CD4-positive, alpha-beta T cell treated with Interleukin-12 subunit alpha and Interleukin-12 subunit beta, for 1 hour (primary cell): ENCODE results near the gene PIP4K2B.

ENCODE experiments used
- DNase-seq: peaks from one replicate; pipeline ENCODE4 v3.0.0-alpha.2; 2020

Gene PIP4K2B

GRCh38 chr17:38743556-38744171 is 55.7 kb downstream of the PIP4K2B start:
- DNase-seq, result no peak

- no peak for DNase-seq
Observed at GRCh38 chr17:38742411-38743308, 56.7 kb downstream of the PIP4K2B start.

GRCh38 chr17:38741921-38742410 is 57.4 kb downstream of the PIP4K2B start:
- DNase-seq, result no peak

- no peak for DNase-seq
Observed at GRCh38 chr17:38741461-38741860, 57.9 kb downstream of the PIP4K2B start.

GRCh38 chr17:38740806-38741205 is 58.5 kb downstream of the PIP4K2B start:
- DNase-seq, result no peak

GRCh38 chr17:38740044-38740443 is 59.3 kb downstream of the PIP4K2B start:
- no peak for DNase-seq

- DNase-seq, result no peak
Observed at GRCh38 chr17:38739305-38739704, 60.1 kb downstream of the PIP4K2B start.

GRCh38 chr17:38738686-38739085 is 60.7 kb downstream of the PIP4K2B start:
- no peak for DNase-seq

- DNase-seq, result no peak
Observed at GRCh38 chr17:38738007-38738662, 61.2 kb downstream of the PIP4K2B start.

- DNase-seq, result peak; percentile 74
Observed at GRCh38 chr17:38735161-38735997, 64.0 kb downstream of the PIP4K2B start.

GRCh38 chr17:38733982-38734973 is 65.1 kb downstream of the PIP4K2B start:
- no peak for DNase-seq

GRCh38 chr17:38733282-38733981 is 65.9 kb downstream of the PIP4K2B start:
- no peak for DNase-seq

- DNase-seq, result no peak
Observed at GRCh38 chr17:38732376-38733281, 66.7 kb downstream of the PIP4K2B start.

- DNase-seq, result no peak
Observed at GRCh38 chr17:38731526-38732294, 67.6 kb downstream of the PIP4K2B start.

- DNase-seq, result no peak
Observed at GRCh38 chr17:38730526-38731379, 68.6 kb downstream of the PIP4K2B start.

GRCh38 chr17:38729886-38730525 is 69.3 kb downstream of the PIP4K2B start, which contains the start of gene CISD3:
Gene CISD3, plus strand, starts transcription at chr17:38730341. Its CDS starts 18 bp downstream, at chr17:38730359.
- peak; percentile 91 for DNase-seq

- DNase-seq, result no peak
Observed at GRCh38 chr17:38729368-38729885, 69.9 kb downstream of the PIP4K2B start.
